Fibroblast of mammary gland (primary cell): Measurements from ENCODE around the gene GARNL3.

Source experiments
- DNase-seq: peaks from one replicate; pipeline ENCODE4 v3.0.0-alpha.2; 2010; ENCODE audit warnings: low read depth
- H3K4me3 ChIP-seq: 2 replicates; pipeline ENCODE4 v1.5.1; 2011; ENCODE audit warnings: low read depth, mild to moderate bottlenecking, low read length, moderate library complexity; ENCODE audit not compliant: control insufficient read depth
- TF ChIP-seq, protein P1 (sequence below): conservative IDR thresholded peaks from 2 replicates; pipeline ENCODE4 v1.5.1; 2011; ENCODE audit warnings: low read depth, low read length, inconsistent platforms; ENCODE audit not compliant: control insufficient read depth, insufficient read depth

GARNL3 gene

GRCh38 chr9:127428348-127428747 lies 163.8 kb downstream of the GARNL3 start:
- DNase-seq, result no peak
- TF ChIP-seq, protein P1, sequence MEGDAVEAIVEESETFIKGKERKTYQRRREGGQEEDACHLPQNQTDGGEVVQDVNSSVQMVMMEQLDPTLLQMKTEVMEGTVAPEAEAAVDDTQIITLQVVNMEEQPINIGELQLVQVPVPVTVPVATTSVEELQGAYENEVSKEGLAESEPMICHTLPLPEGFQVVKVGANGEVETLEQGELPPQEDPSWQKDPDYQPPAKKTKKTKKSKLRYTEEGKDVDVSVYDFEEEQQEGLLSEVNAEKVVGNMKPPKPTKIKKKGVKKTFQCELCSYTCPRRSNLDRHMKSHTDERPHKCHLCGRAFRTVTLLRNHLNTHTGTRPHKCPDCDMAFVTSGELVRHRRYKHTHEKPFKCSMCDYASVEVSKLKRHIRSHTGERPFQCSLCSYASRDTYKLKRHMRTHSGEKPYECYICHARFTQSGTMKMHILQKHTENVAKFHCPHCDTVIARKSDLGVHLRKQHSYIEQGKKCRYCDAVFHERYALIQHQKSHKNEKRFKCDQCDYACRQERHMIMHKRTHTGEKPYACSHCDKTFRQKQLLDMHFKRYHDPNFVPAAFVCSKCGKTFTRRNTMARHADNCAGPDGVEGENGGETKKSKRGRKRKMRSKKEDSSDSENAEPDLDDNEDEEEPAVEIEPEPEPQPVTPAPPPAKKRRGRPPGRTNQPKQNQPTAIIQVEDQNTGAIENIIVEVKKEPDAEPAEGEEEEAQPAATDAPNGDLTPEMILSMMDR, result no peak
- no peak overlapping the region for H3K4me3 ChIP-seq

DNA sequence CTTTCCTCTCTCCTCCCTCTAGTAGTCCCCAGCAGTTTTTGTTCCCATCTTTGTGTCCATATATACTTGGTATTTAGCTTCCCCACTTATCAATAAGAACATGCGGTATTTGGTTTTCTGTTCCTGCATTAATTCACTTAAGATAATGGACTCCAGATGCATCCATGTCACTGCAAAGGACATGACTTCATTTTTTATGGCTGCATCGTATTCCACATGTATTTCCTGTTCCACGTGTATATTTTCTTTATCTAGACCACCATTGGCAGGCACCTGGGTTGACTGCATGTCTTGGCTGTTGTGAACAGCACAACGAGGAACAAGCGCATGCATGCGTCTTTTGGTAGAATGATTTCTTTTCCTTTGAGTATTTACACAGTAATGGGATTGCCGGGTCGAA lies 165.8 kb downstream of the GARNL3 start:
- TF ChIP-seq, protein P1, result no peak
- H3K4me3 ChIP-seq, result no peak overlapping the region
- DNase-seq, result no peak

DNA sequence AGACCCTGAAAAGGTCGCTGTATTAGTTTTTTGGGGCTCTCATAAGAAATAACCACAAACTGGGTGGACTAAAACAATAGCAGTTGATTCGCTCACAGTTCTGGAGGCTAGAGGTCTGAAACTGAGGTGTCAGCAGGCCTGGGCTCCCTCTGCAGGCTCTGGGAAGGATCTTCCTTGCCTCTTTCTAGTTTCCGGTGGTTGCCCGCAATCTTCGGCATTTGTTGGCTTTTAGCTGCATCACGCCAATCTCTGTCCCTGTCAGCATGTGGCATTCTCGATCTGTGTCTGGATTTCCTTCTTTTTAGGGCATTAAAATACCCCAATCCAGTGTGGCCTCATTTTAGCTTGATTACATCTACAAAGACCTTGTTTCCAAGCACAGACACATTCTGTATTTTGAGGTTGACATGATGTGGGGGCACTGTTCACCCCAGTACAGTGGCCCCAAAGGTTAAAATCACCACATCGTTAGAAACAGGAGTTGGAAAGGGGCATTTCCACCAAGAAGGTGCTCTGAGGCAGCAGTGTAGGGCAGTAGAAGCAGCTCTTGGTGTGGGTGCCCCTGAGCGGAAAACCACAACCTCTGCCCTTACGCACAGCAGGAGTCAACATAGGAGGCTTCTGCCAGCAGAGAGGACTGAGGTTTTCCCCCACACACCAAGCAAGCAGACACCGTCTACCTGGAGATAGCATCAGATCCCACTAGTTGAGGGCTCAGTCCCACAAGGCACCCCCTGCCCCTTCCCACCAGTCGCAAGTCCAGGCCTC lies 173.1 kb downstream of the GARNL3 start:
- DNase-seq, result no peak
- no peak overlapping the region for H3K4me3 ChIP-seq
- TF ChIP-seq, protein P1, result peak; percentile 4

DNA sequence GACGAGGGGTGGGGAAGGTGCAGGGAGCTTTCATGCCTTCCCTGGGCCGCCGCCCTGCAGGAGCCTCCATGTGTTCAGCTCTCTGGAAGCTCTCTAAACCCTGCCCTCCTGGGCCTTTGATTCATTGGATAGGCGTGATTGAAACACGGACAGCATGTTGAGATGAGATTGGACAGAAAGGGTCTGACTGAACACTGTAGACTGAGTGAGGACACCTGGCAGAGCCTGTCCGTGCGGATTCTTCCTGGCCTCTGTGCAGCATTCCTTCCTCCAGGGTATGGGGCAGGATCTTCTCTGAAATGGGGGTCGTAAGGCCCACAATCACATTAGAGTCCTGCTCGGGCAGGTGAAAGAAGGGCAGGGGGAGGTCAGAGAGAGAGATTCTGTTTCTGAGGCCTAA lies 173.8 kb downstream of the GARNL3 start:
- DNase-seq, result no peak
- H3K4me3 ChIP-seq, result no peak overlapping the region

More for the DNA sequence above, 173.8 kb downstream of the GARNL3 start:
- TF ChIP-seq, protein P1, result no peak
